Kidney epithelial cell (primary cell): ENCODE data around the gene SEC11A. TPM values are rescaled to one million over a fixed set of nuclear protein-coding genes. Genes with fewer than 3 reads are reported as not detected.
"Not testable (repeated sequence)": the region's sequence is repeated elsewhere in the genome, so short reads cannot be mapped to it uniquely, and the experiment has no call there.

Experiments
- DNase-seq: peaks from one replicate; pipeline ENCODE4 v3.0.0-alpha.2; 2010; ENCODE audit warnings: low read depth
- H3K27me3 ChIP-seq: 2 replicates; pipeline ENCODE4 v1.6.0; 2011; ENCODE audit warnings: low read length; ENCODE audit not compliant: control insufficient read depth, insufficient read depth
- H3K36me3 ChIP-seq: 2 replicates; pipeline ENCODE4 v1.5.1; 2011; ENCODE audit warnings: low read length; ENCODE audit not compliant: control insufficient read depth, insufficient read depth
- H3K4me3 ChIP-seq: 2 replicates; pipeline ENCODE4 v1.5.1; 2011; ENCODE audit warnings: low read depth, mild to moderate bottlenecking, control low read depth, low read length
- CTCF ChIP-seq: IDR thresholded peaks from 2 replicates; pipeline ENCODE4 v1.5.1; 2011; ENCODE audit warnings: mild to moderate bottlenecking, moderate library complexity, low read length, control low read depth, inconsistent platforms; ENCODE audit not compliant: insufficient read depth, poor library complexity, severe bottlenecking
- total RNA-seq: library from RNA; depleted of rRNA; stranded (reverse); fragments of >200 nt; gene quantifications from 2 replicates; pipeline ENCODE4 v1.2.3, GENCODE V29; 2015

SEC11A gene
- total RNA-seq, 1 donor from 2014 or later, result 213 TPM

GRCh38 chr15:84752195-84752594 lies 36.3 kb upstream of the SEC11A start:
- DNase-seq, result no peak
- H3K36me3 ChIP-seq, result no peaks in the 10 kb centered on the region
- no peak overlapping the region for H3K4me3 ChIP-seq
- TF ChIP-seq CTCF, result no peak
- no peaks in the 10 kb centered on the region for H3K27me3 ChIP-seq

GRCh38 chr15:84751721-84752120 lies 35.8 kb upstream of the SEC11A start:
- not testable (repeated sequence) for H3K4me3 ChIP-seq, DNase-seq, H3K27me3 ChIP-seq, H3K36me3 ChIP-seq

GRCh38 chr15:84750583-84751092 lies 34.7 kb upstream of the SEC11A start:
- DNase-seq, result no peak
- Histone ChIP-seq H3K36me3 (no peaks in the 10 kb centered on the region), H3K27me3 (no peaks in the 10 kb centered on the region), H3K4me3 (peak overlapping the region; percentile 10)
- TF ChIP-seq CTCF, result no peak

GRCh38 chr15:84749111-84749991 lies 33.4 kb upstream of the SEC11A start:
- Histone ChIP-seq H3K27me3 (no peaks in the 10 kb centered on the region), H3K4me3 (peak overlapping the region; percentile 96), H3K36me3 (no peaks in the 10 kb centered on the region)
- no peak for TF ChIP-seq CTCF
- no peak for DNase-seq

GRCh38 chr15:84748274-84749110 lies 32.6 kb upstream of the SEC11A start, which contains the start of gene ZNF592:
Gene ZNF592 (plus strand): TSS chr15:84748592. CDS start chr15:84782676, 34,084 bp downstream.
- TF ChIP-seq CTCF, result no peak
- H3K36me3 ChIP-seq, result no peaks in the 10 kb centered on the region
- no peaks in the 10 kb centered on the region for H3K27me3 ChIP-seq
- no peak for DNase-seq
- peak within 1 kb of the TSS; percentile 96 for H3K4me3 ChIP-seq
